Activated CD4-positive, alpha-beta T cell treated with anti-CD3 and anti-CD28 coated beads for 1 hour (primary cell): ENCODE data around the gene NMNAT3.

Source experiments
- DNase-seq: peaks from one replicate; pipeline ENCODE4 v3.0.0-alpha.2; 2020

NMNAT3 gene

DNA sequence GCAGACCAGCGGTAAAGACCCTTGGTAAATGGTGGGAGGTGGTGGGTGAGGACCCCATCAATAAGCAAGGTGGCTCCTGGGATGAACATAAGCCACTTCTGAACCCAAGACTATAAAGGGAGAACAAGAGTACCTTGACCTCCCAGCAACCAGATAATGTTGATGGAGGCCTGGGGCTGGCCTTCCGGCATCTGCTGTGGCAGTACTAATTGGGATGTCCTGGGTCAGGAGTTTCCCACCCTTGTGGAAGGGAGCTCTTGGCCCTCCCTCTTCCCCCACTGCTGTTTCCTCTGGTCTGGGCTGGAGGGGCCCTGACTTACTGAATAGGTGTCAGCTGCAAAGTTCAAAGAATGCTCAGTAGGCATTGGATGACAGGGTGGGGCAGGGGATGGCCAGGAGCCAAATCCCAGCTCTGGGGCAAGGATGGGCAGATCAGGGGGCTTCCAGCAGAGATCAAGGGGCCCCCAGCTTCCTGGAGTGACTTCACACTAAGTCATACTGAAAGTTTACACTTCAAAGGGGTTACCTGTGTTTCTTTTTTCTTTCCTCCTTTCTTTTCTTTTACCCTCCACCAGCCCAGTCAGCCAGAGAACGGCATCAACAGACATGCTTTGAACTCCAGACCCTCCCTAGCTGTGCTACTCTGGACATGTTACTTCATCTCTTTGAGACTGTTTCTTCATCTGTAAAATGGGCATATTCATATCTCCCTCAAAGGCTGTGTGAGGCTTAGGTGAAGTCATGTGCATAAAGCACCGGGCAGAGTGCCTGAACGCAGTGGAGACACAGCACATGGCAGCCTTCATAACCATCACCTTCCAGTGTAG, 139.8 kb downstream of the NMNAT3 start:
- no peak for DNase-seq

DNA sequence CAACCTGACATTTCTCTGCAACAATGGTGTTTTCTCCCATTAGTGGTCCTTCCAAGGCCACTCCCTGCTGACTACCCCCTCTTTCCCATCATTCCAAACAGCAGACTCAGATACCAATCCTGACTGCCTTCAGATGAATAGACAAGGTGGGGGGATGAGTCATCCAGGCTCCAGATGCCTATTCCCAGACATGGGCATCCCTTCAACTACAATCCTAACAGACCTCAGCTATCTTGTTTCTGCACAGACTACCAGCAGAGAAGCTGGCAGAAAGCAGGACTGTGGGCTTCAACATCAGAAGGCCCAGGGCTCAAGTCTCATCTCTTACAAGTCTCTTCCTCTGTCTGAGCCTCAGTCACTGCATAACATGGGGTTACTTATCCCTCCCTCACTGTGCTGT, 140.4 kb downstream of the NMNAT3 start:
- DNase-seq, result no peak

DNA sequence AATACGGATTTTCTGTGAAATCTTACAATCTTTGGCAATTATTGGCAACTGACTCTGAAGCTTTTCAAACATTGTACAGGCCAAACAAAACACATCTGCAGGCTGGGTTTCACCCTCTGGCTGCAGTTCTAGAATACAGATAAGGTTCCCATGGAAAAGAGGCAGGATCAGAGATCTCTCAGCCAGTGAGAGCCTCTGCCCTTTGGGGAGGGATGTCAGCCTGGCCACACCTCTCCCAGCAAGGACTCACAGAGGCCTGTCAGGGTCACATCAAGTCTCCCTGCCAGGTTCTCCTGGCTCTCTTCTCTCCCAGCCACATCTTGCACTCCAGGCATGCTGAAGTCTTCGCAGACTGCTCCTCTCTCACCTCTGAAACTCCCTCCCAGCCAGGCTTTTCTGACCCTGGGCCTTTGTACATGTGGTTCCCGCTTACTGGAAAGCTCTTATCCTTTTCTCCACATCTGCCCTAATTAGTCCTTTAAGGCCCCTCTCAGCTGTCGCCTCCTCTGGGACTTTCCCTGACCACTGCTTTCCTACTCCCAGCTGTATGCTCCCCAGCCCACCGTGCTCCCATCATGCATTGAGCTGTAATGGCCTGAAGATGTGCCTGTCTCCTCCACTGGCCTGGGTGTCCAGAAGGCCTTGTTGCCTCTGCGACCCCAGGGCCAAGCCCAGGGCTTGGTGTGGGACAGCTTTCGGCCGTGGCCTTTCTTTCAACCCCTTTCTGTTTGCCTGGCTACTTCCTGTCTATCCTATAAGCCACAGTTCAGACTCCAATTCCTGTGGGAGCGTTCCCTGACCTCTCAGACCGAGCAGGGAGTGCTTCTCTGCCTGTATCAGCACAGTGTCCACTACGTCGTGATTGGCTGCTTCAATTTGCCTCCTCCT, 142.5 kb downstream of the NMNAT3 start:
- DNase-seq, result no peak

DNA sequence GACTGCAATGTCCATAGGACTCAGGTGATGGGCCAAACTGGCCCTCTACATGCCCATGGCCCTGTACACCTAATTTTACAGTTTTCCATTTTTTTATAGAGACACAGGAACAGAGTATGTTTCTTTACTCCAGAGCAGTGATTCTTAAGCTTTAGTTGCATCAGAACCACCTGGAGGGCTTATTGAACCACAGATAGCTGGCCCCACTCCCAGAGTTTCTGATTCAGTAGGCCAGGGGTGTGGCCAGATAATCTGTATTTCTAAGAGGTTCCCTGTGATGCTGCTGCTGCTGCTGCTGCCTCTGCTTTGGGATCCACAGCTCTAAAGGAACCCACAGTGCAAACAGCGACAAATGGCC, 143.3 kb downstream of the NMNAT3 start:
- DNase-seq, result no peak

DNA sequence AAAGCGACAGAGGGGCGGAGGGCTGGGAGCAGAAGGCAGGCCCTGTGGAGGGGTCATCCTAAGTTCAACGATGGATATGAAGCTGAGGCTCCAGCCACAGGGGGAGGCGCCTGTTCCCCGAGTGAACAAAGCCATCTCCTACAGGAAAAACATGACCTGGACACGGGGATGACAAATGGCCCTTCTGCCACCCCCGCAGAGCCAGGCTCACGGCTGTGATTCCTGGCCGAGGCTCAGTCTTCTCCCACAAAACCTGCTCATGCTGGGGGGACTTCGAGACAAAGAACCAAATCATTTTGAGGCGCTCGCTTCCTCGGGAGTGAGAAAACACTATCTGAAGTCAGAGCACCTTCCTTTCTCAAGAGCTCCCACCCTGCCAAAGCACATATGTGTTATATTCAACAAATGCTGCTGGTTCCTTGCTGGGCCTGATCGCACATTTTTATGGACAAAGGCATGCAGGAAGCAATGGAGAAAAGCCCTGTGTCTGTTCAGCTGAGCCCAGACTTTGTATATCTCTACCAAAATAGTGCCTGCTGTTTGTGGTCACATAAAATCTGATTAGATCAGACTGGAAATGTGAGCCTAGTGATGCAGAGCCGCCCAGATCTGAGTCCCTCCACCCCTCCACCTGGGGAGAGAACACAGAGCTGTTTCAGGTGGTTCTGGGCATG, 143.9 kb downstream of the NMNAT3 start:
- DNase-seq, result no peak

DNA sequence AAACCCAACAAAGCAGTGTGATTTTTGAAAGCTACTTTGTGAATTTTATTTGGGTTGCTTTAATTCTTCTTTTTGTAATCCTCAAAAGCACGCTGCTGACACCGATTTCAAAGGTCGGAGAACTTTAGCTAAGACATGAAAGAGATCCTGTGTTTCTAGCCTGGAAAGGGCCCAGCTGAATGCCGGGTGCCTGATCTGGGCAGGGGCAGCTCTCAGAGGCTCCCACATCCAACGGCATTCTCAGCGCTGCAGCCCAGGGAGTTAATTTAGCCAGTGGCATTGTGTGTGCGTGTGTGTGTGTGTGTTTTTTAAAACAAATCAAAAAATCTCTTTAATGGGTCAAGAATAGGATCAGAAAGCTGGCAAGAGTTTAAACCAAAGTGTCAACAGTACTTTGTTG, 144.8 kb downstream of the NMNAT3 start:
- DNase-seq, result no peak

DNA sequence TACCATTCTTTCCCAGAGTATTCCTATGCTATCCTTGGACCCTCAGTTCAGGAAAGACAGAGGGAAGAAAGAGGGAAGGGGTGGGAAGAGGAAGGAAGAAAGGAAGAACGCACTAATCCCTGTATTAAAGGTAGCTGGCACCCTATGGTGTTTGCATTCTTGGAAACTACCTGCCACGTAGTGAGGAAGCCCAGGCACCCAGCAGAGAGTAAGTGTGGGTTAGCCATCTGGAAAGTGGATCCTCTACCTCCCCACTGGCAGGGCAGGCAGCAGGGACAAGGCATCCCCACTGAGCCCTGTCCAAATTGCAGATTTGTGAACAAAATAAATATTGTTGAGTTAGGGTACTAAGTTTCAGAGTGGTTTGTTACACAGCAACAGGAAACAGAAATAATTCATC, 147.1 kb downstream of the NMNAT3 start:
- DNase-seq, result no peak

DNA sequence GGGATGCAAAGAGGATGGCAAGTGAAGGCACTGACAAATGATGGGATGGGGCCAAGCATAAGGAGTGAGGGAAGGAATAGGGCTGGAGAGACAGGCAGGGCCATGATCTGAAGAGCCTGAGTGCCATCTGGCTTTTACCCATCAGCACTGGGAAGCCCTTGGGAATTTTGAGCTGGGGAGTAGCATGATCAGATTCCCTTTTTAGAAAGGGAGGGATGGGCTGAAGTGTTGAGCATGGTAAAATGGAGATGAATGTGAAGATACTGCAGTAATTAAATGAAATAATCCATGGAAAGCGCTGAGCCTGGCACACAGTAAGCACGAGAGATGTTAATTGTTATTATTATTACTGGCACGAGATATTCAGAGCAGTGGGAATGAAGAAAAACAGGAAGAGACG, 148.1 kb downstream of the NMNAT3 start:
- no peak for DNase-seq

DNA sequence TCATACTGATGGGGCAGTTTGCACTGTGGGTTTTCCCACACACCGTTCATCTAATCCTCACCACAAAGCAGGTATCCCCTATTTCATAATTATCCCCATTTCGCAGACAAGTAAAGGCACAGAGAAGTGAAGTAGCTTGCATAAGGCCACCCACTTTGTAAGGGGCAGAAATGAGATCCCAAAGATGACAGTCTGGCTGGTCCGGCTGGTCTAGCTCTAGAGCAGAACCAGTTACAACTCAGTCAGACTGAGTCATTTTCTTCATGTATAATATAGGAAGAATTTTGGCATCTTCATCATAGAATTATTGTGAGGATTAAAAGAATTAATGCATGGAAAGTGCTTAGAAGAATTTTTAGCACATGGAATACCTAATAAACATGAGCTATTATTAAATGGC, 148.8 kb downstream of the NMNAT3 start:
- DNase-seq, result no peak

DNA sequence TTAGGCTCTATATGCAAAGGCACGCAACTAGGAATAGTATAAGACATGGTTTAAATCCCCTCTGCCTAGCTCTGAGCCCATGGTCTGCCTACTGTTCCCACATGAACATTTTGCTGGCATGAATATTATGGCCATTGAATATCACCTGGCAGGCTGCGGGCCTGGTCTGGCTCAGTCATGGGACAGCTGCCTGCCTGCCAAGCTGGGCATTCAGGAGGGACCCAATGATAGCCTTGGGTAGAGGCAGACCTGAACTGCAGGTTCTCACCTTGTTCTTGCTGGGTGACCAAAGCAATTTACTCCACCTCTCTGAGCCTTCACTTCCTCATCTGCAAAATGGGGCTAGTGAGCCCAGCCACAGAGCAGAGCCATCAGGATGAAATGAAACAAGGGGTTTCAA, 149.5 kb downstream of the NMNAT3 start:
- DNase-seq, result no peak

DNA sequence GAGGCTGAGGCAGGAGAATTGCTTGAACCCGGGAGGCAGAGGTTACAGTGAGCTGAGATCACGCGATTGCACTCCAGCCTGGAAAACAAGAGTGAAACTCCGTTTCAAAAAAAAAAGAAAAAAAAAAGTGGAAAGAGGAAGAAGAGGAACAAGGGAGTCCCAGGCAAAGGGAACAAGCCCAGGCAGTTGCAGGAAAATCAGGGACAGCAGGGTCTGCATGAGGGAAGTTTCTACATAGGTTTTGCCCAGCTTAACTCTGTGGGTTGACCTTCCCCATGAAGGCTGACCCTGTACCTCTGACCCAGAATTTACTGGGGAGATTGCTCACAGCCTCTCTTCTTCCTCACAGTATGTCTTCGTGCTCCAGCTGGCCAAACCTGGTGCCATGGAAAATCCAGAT, 150.5 kb downstream of the NMNAT3 start:
- no peak for DNase-seq

DNA sequence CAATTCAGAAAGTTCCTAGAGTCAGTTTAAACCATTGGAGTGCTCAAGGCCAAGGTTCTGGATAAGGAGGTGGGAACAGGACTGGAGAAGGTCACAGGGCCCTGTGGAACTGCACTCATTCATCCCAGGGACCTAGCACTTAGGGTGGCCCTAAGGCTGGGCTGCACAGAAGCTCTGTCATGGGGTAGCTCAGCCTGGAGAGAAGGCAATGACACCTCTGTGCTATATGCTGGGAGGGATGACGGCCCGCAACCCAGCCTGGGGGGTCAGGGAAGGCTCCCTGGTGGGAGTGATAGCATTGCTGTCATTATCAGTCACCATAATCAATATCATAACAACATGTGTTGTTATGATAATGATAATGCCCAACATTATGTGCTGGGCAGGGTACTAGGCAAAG, 151.6 kb downstream of the NMNAT3 start:
- no peak for DNase-seq

DNA sequence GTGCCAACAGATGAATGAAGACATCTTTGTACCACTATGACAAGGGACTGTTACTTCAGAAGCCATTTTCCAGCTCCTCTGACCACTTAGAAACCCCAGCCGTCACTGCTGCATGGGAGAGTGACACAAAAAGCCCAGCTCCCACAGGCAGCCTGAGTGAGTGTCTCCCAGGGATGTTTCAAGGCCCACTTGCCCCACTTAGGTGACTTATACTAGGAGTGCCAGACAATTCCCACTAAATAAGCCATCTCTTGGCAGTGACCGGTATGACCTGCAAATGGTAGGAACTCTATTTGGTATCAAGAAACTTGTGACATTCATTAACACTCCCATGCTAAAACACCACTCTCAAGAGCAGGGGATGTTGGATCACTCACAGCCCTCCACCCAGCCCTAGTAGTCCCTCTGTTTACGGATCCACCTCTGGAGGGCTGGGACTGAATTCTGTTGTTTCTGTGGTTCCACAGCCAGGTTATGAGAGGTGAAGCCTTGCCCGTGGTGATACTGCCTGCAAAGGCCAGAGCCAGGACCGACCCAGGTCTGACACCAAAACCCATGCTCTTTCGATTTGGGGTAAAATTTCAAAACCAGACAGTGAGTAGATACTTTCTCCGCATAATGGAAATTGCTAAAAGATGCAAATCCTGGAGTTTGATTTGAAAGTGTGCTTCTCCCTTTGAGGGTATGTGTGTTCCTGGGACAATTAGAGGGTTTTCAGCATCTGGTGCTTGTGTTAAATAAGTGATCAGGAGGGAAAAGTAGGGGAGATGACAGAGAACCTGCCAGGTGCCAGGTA, 152.7 kb downstream of the NMNAT3 start:
- no peak for DNase-seq

DNA sequence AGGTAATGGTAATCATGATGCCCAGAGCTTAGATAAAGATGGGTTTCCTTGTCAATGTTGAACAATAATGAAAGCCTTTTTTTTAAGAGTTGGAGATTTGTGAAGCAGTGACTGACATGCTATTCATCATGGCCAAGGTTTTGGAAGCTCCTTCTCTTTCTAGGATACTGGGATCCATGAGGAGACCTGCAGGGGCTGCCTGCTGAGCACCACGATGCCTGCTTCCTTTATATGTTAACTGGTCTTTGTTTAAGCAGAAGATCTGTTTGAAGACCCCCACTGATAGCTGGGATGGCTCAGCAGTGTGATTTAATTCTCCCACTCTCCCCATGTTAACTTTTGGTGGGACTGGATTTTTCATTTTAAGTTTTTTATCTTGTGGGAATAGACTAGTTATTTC, 154.1 kb downstream of the NMNAT3 start:
- DNase-seq, result no peak

DNA sequence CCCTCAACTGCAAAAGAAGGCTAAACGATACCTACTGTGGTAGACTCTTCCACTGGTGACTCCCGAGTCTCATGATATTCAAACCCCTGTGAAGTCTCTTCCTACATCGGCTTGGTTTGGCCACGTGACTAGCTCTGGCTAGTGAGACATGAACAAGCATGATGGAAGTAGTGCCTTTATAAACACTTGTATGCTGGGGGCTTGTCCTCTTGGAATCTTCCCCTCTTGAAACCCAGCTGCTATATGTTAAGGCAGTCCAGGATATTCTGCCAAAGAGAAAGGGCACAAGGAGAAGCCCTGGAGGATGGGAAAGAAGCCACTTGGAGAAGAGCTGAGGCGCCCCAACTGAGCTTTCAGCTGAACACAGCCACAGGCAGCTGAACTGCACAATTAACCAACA, 154.6 kb downstream of the NMNAT3 start:
- DNase-seq, result no peak

DNA sequence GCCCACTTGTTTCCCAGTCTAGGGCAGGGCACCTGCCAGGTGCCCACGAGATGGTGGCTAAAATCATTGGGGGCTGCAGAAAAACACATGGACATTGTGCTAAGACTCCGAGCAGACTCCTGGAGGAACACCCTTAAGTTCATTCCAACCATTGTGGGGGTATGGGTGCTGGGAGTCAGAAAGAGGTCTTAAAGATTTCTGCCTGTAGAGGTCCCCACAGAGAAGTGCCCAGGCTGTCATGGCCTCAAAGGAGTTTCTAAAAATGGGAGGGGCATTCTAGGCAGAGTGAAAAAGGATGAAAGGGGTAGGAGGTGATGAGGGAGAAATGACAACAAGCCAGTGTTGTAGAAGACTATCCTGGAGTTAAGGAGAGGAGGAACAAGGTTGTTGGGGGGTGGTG, 155.4 kb downstream of the NMNAT3 start:
- no peak for DNase-seq

DNA sequence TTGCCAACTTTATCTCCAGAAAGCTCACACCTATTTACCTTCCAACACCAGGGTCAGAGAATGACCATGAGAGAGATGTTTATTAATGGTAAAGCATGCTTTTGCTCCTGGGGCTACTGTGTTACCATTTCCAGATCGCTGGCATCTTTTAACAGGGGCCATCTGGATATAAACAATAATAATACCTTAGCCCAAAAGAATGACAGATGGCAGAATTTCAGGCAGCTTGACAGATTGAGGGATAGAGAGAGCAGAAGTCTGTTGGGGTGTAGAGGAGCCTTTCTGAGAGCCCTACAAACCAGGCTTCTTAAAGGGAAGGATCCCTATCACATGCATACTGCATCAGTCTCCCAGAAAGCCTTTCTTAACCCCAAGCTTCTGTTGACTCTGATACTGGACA, 156.0 kb downstream of the NMNAT3 start:
- DNase-seq, result no peak

DNA sequence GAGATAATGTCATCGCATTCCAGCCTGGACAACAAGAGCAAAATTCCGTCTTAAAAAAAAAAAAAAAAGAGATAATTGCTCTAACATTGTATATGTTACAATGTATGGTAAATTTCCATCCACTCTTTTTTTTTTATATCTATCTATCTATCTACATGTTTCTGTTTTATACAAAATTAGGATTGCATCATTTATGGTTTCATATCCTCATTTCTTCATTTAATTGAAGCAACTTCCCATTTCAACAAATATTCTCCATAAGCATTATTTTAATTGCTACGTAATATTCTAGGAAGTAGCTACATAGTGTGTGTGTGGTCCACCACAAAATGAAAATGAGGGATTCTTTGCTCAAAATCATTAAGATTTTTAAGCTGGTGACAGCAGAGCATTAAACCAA, 156.6 kb downstream of the NMNAT3 start:
- DNase-seq, result no peak

DNA sequence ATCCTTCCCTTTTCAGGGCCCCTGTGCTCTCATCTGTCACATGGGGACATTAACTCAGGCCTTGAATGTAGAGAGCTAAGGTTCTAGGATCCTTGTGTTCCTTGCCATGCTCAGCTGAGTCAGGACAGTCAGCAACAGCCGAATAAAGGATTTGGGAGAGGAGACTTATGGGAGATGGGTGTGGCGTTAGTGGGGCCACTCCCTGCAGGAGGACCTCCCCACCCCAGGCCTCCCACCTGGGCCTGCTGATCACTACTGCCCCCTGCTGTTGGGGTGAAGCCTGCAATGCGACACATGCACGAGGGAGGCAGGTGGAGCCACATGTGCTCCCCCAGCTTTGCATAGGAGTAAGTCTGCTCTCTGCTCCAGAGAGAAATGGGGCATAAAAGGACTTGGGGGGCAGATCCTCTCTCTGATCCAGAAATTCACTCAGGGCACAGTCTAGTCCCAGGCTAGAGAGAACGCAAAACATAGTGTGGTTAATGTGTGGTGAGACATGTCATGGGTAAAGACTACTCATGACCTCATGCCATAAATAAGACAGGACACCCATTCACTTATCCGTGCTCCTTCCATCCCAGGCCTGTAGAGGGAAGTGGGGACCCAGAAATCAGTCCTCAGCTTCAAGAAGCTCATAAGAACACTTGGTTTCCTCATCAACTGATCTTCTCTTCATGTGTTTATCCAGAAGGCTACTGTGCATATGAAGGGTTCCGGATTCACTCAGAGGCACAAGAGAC, 157.6 kb downstream of the NMNAT3 start:
- no peak for DNase-seq

DNA sequence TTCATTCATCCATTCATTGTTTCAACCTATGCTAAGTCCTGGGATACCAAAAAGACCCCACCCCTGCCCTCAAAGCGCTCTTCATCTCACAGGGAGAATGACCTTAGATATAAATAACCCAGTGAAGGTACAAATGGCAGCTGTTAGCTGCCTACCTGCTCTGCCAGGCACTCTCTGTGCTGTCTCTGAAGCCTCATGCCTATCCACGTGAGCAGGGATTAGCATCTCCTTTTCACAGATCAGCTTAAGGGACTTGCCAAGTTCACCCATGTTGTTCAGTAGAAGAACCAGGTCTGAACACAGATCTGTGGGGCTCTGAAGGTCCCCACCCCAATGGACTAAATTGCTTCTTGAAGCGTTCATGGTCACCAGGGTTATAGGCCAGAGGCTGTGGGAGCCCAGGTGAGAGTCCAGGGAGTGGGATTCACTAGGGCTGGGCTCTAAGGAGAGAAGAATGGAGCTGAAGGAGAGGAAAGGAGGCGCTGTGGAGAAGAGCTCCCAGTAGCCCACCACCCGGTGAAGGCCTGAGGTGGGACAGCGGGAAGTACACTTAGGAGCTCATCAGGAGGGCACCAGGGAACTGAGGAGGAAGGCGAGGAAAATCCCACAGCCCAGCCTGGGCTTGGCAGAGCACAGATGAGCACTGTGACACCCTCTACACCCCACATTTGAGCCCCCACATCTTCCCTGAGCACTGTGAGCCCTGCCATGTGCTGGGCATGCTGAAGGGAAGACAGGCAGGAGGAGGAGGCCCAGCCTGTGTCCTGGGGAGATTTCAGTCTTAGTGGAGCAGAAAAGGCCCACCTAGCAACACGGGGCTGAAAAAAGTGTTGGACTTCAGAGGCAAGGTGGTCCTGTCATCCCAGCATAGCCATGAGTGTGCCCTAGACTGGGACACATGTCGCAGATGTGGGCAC, 158.6 kb downstream of the NMNAT3 start:
- DNase-seq, result no peak

DNA sequence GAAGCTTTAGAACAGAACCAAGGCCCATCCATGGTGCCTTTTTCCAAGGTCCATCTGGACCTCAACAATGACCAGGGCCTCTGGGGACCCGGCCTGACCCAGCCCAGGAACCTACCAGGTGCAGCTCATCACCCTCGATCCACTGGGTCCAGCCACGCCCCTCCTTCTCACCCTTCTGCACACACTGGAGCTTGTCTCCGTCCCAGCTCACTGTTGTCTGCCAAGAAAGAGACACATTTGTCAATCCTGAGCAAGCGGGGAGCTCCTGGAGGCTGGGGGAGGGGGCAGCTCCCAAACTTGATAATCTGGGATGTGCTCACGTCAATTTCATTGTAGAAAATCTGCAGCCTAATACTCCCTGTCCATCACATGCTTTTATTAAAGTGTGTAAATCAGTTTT, 159.5 kb downstream of the NMNAT3 start:
- DNase-seq, result no peak
